Measurements from ENCODE around the gene TXLNG.
"Not testable (repeated sequence)": the region's sequence is repeated elsewhere in the genome, so short reads cannot be mapped to it uniquely, and the experiment has no call there.

Gene TXLNG

DNA sequence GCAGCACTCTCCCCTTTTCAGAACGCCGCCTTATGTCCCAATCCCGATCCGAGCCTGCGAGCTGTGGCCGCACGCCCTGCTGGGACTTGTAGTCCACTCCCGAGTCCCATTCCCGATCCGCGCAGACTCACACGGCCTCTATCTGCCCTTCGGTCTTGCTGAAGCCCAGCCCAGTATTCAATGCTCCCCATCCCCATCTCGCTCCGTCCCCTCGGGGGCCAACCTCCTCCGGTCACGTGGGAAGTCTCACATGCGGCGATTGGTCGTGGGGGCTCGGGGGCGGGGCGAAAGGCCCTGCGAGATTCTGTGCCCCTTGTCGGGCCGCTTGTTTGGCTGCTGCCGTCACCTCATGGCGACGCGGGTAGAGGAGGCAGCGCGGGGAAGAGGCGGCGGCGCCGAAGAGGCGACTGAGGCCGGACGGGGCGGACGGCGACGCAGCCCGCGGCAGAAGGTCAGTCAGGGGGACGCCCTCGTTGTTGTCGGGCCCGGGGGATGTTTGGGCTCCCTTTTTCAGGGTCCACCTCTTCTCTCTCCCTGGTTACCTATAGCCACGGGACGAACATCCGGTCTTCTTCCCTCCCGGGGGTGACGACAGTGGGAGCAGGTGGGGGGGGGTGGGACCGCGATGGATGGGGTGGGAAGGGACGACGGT, at the start of gene TXLNG:
Gene TXLNG, plus strand, starts transcription at position 328 of the 652 bp plus-strand sequence. Its CDS starts 22 bp downstream, at position 350.
- DNase-seq: peak; percentile 86

GRCh38 chrX:16737024-16737423, 49.2 kb upstream of the TXLNG start:
- no peak for DNase-seq

- no peak for DNase-seq
Measured at GRCh38 chrX:16739574-16739973, 46.7 kb upstream of the TXLNG start.

- no peak for DNase-seq
Measured at GRCh38 chrX:16743604-16744325, 42.5 kb upstream of the TXLNG start.

GRCh38 chrX:16745102-16745501, 41.2 kb upstream of the TXLNG start:
- DNase-seq: no peak

- DNase-seq: no peak
Measured at GRCh38 chrX:16745659-16746058, 40.6 kb upstream of the TXLNG start.

DNA sequence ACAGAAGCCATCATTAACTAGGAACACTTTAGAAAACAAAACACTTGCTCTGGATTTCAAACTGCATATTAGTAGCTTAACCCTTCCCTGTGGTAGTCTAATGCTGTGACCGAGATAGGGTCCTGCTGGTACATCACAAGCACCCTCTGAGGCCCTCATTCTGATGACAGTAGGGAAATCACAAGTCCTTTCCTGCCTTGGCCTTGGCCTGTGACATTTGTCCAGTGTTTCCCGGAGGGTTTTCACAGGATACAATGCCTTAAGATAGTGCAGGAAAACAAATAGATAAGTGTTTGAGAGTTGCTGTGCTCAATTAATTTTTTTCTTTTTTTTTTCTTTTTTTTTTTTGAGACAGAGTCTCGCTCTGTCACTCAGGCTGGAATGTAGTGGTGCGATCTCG, 37.8 kb upstream of the TXLNG start:
- no peak for DNase-seq

- no peak for DNase-seq
Measured at GRCh38 chrX:16750136-16750535, 36.1 kb upstream of the TXLNG start.

DNA sequence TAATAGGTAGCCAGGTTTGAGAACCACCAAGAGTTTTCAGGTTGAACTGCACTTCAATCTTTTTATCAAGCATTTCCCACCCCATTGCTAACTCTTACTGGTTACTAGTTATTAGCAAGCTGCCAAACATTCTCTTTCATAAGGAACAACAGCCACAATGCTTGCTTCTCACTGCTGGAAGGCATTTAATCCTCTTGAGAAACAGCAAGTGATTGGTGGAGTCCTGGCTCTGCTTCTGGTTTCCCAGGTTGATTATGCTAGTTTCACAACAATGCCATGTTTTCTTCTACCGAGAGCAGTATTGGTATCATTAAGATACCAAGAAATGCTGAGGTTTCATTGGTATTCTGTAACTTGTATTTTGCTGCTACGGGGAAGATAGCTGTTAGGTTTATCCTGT, 32.2 kb upstream of the TXLNG start:
- no peak for DNase-seq

GRCh38 chrX:16756724-16757123, 29.5 kb upstream of the TXLNG start:
- peak; percentile 2 for DNase-seq

GRCh38 chrX:16761500-16761899, 24.8 kb upstream of the TXLNG start:
- not testable (repeated sequence) for DNase-seq

GRCh38 chrX:16762579-16762978, 23.7 kb upstream of the TXLNG start:
- no peak for DNase-seq

- no peak for DNase-seq
Measured at GRCh38 chrX:16765594-16765993, 20.7 kb upstream of the TXLNG start.

GRCh38 chrX:16770970-16771482, 15.2 kb upstream of the TXLNG start:
- DNase-seq: no peak

GRCh38 chrX:16771483-16772398, 14.5 kb upstream of the TXLNG start:
- no peak for DNase-seq

DNA sequence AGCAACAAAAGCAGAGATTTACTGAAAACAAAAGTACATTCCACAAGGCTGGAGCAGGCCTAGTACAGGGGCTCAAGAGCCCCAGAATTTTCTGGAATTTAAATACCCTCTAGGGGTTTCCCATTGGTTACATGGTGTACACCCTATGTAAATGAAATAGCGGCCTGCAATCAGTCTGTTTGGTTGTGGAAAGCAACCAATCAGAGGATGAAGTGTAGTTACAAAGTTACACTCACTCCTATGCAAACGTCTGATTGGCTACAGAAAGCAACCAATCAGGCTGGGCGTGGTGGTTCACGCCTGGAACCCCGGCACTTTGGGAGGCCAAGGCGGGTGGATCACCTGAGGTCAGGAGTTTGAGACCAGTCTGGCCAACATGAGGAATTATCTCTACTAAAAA, 13.8 kb upstream of the TXLNG start:
- no peak for DNase-seq

GRCh38 chrX:16774746-16775145, 11.5 kb upstream of the TXLNG start:
- DNase-seq: no peak

- no peak for DNase-seq
Measured at GRCh38 chrX:16778545-16778944, 7.7 kb upstream of the TXLNG start.

DNA sequence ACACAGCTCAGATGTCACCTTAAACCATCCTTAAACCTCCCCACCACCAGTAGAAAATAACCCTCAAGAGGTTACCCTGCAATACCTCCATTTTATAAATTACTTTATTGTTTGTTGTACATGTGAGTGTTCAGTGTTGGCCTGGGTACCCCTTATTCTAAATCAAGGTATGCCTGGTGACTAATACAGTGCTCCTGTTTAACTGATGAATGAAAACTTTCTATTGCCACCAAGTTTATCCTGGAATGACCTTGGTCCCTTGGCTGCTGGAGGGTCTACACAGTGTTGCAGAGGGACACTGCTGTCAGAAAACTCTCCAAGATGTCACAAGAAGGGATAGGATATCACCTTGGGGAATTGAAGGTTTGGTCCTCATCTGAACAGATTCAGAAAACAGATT, 7.3 kb upstream of the TXLNG start:
- no peak for DNase-seq

GRCh38 chrX:16779815-16780214, 6.5 kb upstream of the TXLNG start:
- DNase-seq: not testable (repeated sequence)

- DNase-seq: no peak
Measured at GRCh38 chrX:16783452-16783851, 2.8 kb upstream of the TXLNG start.

- DNase-seq: not testable (repeated sequence)
Measured at GRCh38 chrX:16784440-16784839, 1.8 kb upstream of the TXLNG start.

Data from DMS79 (cell line).